GM19023 (cell line): ENCODE results near the gene GSTM4.
"Not testable (repeated sequence)": the region's sequence is repeated elsewhere in the genome, so short reads cannot be mapped to it uniquely, and the experiment has no call there.

ENCODE experiments used
- ATAC-seq: cut with Tn5 transposase; IDR thresholded peaks from one replicate; pipeline ENCODE4 v1.9.1; 2021; ENCODE audit warnings: mild to moderate bottlenecking, moderate library complexity; ENCODE audit not compliant: unreplicated experiment

GSTM4 gene

GRCh38 chr1:109697861-109698260, 42.0 kb downstream of the GSTM4 start:
- ATAC-seq, result not testable (repeated sequence)

GRCh38 chr1:109702940-109703339, 47.0 kb downstream of the GSTM4 start:
- ATAC-seq, result not testable (repeated sequence)

GRCh38 chr1:109704173-109704572, 48.3 kb downstream of the GSTM4 start:
- no peak for ATAC-seq

- no peak for ATAC-seq
These were observed 49.5 kb downstream of the GSTM4 start for GRCh38 chr1:109705411-109705810.

GRCh38 chr1:109708949-109709348, 53.0 kb downstream of the GSTM4 start:
- not testable (repeated sequence) for ATAC-seq

- ATAC-seq, result not testable (repeated sequence)
These were observed 53.9 kb downstream of the GSTM4 start for GRCh38 chr1:109709822-109710221.
